ENCODE results near the gene DAPK3.

GRCh38 chr19:3945838-3946237 lies 25.1 kb downstream of the DAPK3 start:
- TF ChIP-seq EZH2phosphoT487 (IDR thresholded peaks at IDR 0.05; ENCODE audit: low read length): no peak
- TF ChIP-seq CTCF (IDR thresholded peaks at IDR 0.05; ENCODE audit: low read length): no peak
